ENCODE results near the gene EFCAB8.

- TF ChIP-seq CTCF (IDR thresholded peaks at IDR 0.05; ENCODE audit: low read length) (no peak), EZH2 (IDR thresholded peaks at IDR 0.05; ENCODE audit: borderline replicate concordance, low read length) (no peak)
These were observed 34.7 kb downstream of the EFCAB8 start for GRCh38 chr20:32893263-32894025.
